Right atrium auricular region (tissue), 2 donors: ENCODE data around the gene RALGAPB. TPM values are rescaled to one million over a fixed set of nuclear protein-coding genes. Genes with fewer than 3 reads are reported as not detected.
A peak's percentile ranks its signal among the peaks of the same experiment; 100 is the strongest.

ENCODE experiments used
- DNase-seq: peaks from one replicate; pipeline ENCODE4 v3.0.0-alpha.2; 2019; ENCODE audit warnings: low spot score
- H3K27ac ChIP-seq, 2 donors: fragments of 200-600 bp; sonication (generic); 1 replicate in 1 of 2; 2 replicates in 1 of 2; pipeline ENCODE4 v1.5.1; 2016 to 2019
- H3K27me3 ChIP-seq, 2 donors: fragments of 200-600 bp; sonication (generic); one replicate each; pipeline versions ENCODE4 v1.5.1 to v1.6.0; 2017 to 2019
- H3K36me3 ChIP-seq: fragments of 200-600 bp; sonication (generic); one replicate; pipeline ENCODE4 v1.5.1; 2016
- H3K4me1 ChIP-seq, 2 donors: fragments of 200-600 bp; sonication (generic); one replicate each; pipeline versions ENCODE4 v1.5.1 to v1.6.0; 2017 to 2019
- H3K4me3 ChIP-seq, 2 donors: fragments of 200-600 bp; sonication (generic); 1 replicate in 1 of 2; 2 replicates in 1 of 2; pipeline ENCODE4 v1.5.1; 2017 to 2019; ENCODE audit warnings: mild to moderate bottlenecking in 1 of 2, moderate library complexity in 1 of 2
- H3K9me3 ChIP-seq, 2 donors: fragments of 200-600 bp; sonication (generic); one replicate each; pipeline ENCODE4 v1.5.1; 2019
- CTCF ChIP-seq, 2 donors: fragments of 200-600 bp; sonication (generic); IDR thresholded peaks; one replicate each; pipeline ENCODE4 v1.5.1; 2019; ENCODE audit warnings: antibody characterized with exemption in 2 of 2
- total RNA-seq, 2 donors: library from RNA; depleted of rRNA; stranded (reverse); fragments of >200 nt; gene quantifications; one replicate each; pipeline ENCODE4 v1.1.0, GENCODE V29; 2016

RALGAPB gene
- total RNA-seq, 2 donors from 2014 or later, result 24.6 to 24.8 TPM

GRCh38 chr20:38579921-38580320, 107.3 kb downstream of the RALGAPB start:
- H3K4me1 ChIP-seq, result peaks cover 0 to 27% of the 10 kb centered on the region in 2 donors
- H3K9me3 ChIP-seq, result no peaks in the 10 kb centered on the region
- H3K27ac ChIP-seq, result no peak overlapping the region
- no peak for DNase-seq
- H3K4me3 ChIP-seq, result no peak overlapping the region
- no peak for TF ChIP-seq CTCF (IDR thresholded peaks at IDR 0.05)
- no peaks in the 10 kb centered on the region for H3K27me3 ChIP-seq
- H3K36me3 ChIP-seq, result peaks cover 14% of the 10 kb centered on the region

- peaks cover 3% of the 10 kb centered on the region for H3K36me3 ChIP-seq
- H3K27me3 ChIP-seq, result no peaks in the 10 kb centered on the region
- peaks cover 0 to 27% of the 10 kb centered on the region in 2 donors for H3K4me1 ChIP-seq
- H3K27ac ChIP-seq, result peak within 1 kb of the TSS in 1 of 2 donors; percentile 4
- no peaks in the 10 kb centered on the region for H3K9me3 ChIP-seq
- no peak for TF ChIP-seq CTCF (IDR thresholded peaks at IDR 0.05)
- H3K4me3 ChIP-seq, result no peak within 1 kb of the TSS
- no peak for DNase-seq
Measured at GRCh38 chr20:38581013-38581412, 108.4 kb downstream of the RALGAPB start, which contains the start of gene ADIG. Gene ADIG (plus strand): TSS chr20:38581197. CDS start chr20:38581251, 54 bp downstream.

- Histone ChIP-seq H3K4me1 (peaks cover 0 to 27% of the 10 kb centered on the region in 2 donors), H3K27me3 (no peaks in the 10 kb centered on the region), H3K9me3 (no peaks in the 10 kb centered on the region), H3K4me3 (no peak overlapping the region), H3K36me3 (no peaks in the 10 kb centered on the region), H3K27ac (no peak overlapping the region)
- TF ChIP-seq CTCF (IDR thresholded peaks at IDR 0.05), result no peak
- no peak for DNase-seq
Measured at GRCh38 chr20:38581830-38582358, 109.3 kb downstream of the RALGAPB start.

GRCh38 chr20:38583306-38583705, 110.7 kb downstream of the RALGAPB start:
- no peaks in the 10 kb centered on the region for H3K9me3 ChIP-seq
- H3K27me3 ChIP-seq, result no peaks in the 10 kb centered on the region
- no peak for DNase-seq
- no peaks in the 10 kb centered on the region for H3K36me3 ChIP-seq
- no peak overlapping the region for H3K27ac ChIP-seq
- H3K4me1 ChIP-seq, result peaks cover 0 to 27% of the 10 kb centered on the region in 2 donors
- no peak overlapping the region for H3K4me3 ChIP-seq
- no peak for TF ChIP-seq CTCF (IDR thresholded peaks at IDR 0.05)

- no peak for DNase-seq
- H3K27ac ChIP-seq, result no peak overlapping the region
- no peaks in the 10 kb centered on the region for H3K27me3 ChIP-seq
Measured at GRCh38 chr20:38584099-38584763, 111.6 kb downstream of the RALGAPB start.

More at GRCh38 chr20:38584099-38584763, 111.6 kb downstream of the RALGAPB start:
- H3K4me1 ChIP-seq, result peaks cover 0 to 22% of the 10 kb centered on the region in 2 donors
- no peaks in the 10 kb centered on the region for H3K36me3 ChIP-seq
- TF ChIP-seq CTCF (IDR thresholded peaks at IDR 0.05), result no peak
- H3K4me3 ChIP-seq, result no peak overlapping the region
- H3K9me3 ChIP-seq, result no peaks in the 10 kb centered on the region
